ENCODE measurements around the gene DOP1B.
A peak's percentile ranks its signal among the peaks of the same experiment; 100 is the strongest.
"Not testable (repeated sequence)": the region's sequence is repeated elsewhere in the genome, so short reads cannot be mapped to it uniquely, and the experiment has no call there.

Gene DOP1B

GRCh38 chr21:36174780-36175179, 18.2 kb downstream of the DOP1B start:
- no peak for DNase-seq (ENCODE audit: low read depth in 2 of 2)

GRCh38 chr21:36175771-36176565, 19.3 kb downstream of the DOP1B start:
- DNase-seq (ENCODE audit: low read depth in 2 of 2) = no peak

GRCh38 chr21:36178349-36178748, 21.7 kb downstream of the DOP1B start:
- DNase-seq (ENCODE audit: low read depth in 2 of 2) = no peak

- no peak for DNase-seq (ENCODE audit: low read depth in 2 of 2)
Observed at GRCh38 chr21:36179145-36179544, 22.5 kb downstream of the DOP1B start.

- DNase-seq (ENCODE audit: low read depth in 2 of 2) = no peak
Observed at GRCh38 chr21:36180963-36181362, 24.3 kb downstream of the DOP1B start.

- no peak for DNase-seq (ENCODE audit: low read depth in 2 of 2)
Observed at GRCh38 chr21:36183144-36183795, 26.6 kb downstream of the DOP1B start.

- DNase-seq (ENCODE audit: low read depth in 2 of 2) = no peak
Observed at GRCh38 chr21:36184545-36184944, 27.9 kb downstream of the DOP1B start.

- no peak for DNase-seq (ENCODE audit: low read depth in 2 of 2)
Observed at GRCh38 chr21:36185523-36185922, 28.9 kb downstream of the DOP1B start.

GRCh38 chr21:36186081-36186480, 29.5 kb downstream of the DOP1B start:
- no peak for DNase-seq (ENCODE audit: low read depth in 2 of 2)

GRCh38 chr21:36186506-36187399, 30.1 kb downstream of the DOP1B start:
- no peak for DNase-seq (ENCODE audit: low read depth in 2 of 2)

- DNase-seq (ENCODE audit: low read depth in 2 of 2) = no peak
Observed at GRCh38 chr21:36188081-36188681, 31.6 kb downstream of the DOP1B start.

- DNase-seq (ENCODE audit: low read depth in 2 of 2) = no peak
Observed at GRCh38 chr21:36188937-36189336, 32.3 kb downstream of the DOP1B start.

GRCh38 chr21:36190736-36191135, 34.1 kb downstream of the DOP1B start:
- no peak for DNase-seq (ENCODE audit: low read depth in 2 of 2)

GRCh38 chr21:36193200-36193599, 36.6 kb downstream of the DOP1B start:
- DNase-seq (ENCODE audit: low read depth in 2 of 2) = no peak

- DNase-seq (ENCODE audit: low read depth in 2 of 2) = no peak
Observed at GRCh38 chr21:36194024-36194423, 37.4 kb downstream of the DOP1B start.

GRCh38 chr21:36195613-36196012, 39.0 kb downstream of the DOP1B start:
- DNase-seq (ENCODE audit: low read depth in 2 of 2) = no peak

- no peak for DNase-seq (ENCODE audit: low read depth in 2 of 2)
Observed at GRCh38 chr21:36199021-36199420, 42.4 kb downstream of the DOP1B start.

GRCh38 chr21:36199575-36199974, 43.0 kb downstream of the DOP1B start:
- not testable (repeated sequence) for DNase-seq (ENCODE audit: low read depth in 2 of 2)

- DNase-seq (ENCODE audit: low read depth in 2 of 2) = no peak
Observed at GRCh38 chr21:36200081-36200561, 43.5 kb downstream of the DOP1B start.

- DNase-seq (ENCODE audit: low read depth in 2 of 2) = no peak
Observed at GRCh38 chr21:36202726-36203602, 46.3 kb downstream of the DOP1B start.

- DNase-seq (ENCODE audit: low read depth in 2 of 2) = peak; percentile 26 to 28
Observed at GRCh38 chr21:36203603-36203889, 46.9 kb downstream of the DOP1B start.

All from activated CD4-positive, alpha-beta T cell treated with anti-CD3 and anti-CD28 coated beads for 24 hours (primary cell).